Endodermal cell (in vitro differentiated cells): ENCODE results near the gene TFF1. TPM values are rescaled to one million over a fixed set of nuclear protein-coding genes. Genes with fewer than 3 reads are reported as not detected.

Experiments
- DNase-seq: peaks from one replicate; pipeline ENCODE4 v3.0.0-alpha.2; 2017
- H3K27ac ChIP-seq: 2 replicates; pipeline ENCODE4 v1.5.1; 2013; ENCODE audit warnings: mild to moderate bottlenecking, low read depth, low read length, moderate library complexity
- H3K27me3 ChIP-seq: 2 replicates; pipeline ENCODE4 v1.6.1; 2013; ENCODE audit warnings: mild to moderate bottlenecking, low read length, moderate library complexity; ENCODE audit not compliant: insufficient read depth, control insufficient read depth, poor library complexity, severe bottlenecking
- H3K36me3 ChIP-seq: 2 replicates; pipeline ENCODE4 v1.7.0; 2013; ENCODE audit warnings: mild to moderate bottlenecking, low read length, moderate library complexity; ENCODE audit not compliant: control insufficient read depth, insufficient read depth
- H3K4me1 ChIP-seq: one replicate; pipeline ENCODE4 v1.7.0; 2013; ENCODE audit warnings: low read length; ENCODE audit not compliant: control insufficient read depth, insufficient read depth
- H3K4me3 ChIP-seq: 2 replicates; pipeline ENCODE4 v1.5.1; 2013; ENCODE audit warnings: mild to moderate bottlenecking, low read length, moderate library complexity
- H3K9ac ChIP-seq: 2 replicates; pipeline ENCODE4 v1.6.1; 2013; ENCODE audit warnings: mild to moderate bottlenecking, low read length, moderate library complexity; ENCODE audit not compliant: poor library complexity, severe bottlenecking; ENCODE audit errors: extremely low read depth
- H3K9me3 ChIP-seq: 2 replicates; pipeline ENCODE4 v1.6.1; 2013; ENCODE audit warnings: mild to moderate bottlenecking, low read length, moderate library complexity; ENCODE audit not compliant: control insufficient read depth
- H3K27ac Mint-ChIP-seq: 2 replicates; pipeline ENCODE4 v1.8.0; 2020; ENCODE audit warnings: mixed read lengths
- H3K27me3 Mint-ChIP-seq: 2 replicates; pipeline ENCODE4 v1.8.0; 2021; ENCODE audit warnings: mild to moderate bottlenecking, mixed read lengths; ENCODE audit not compliant: insufficient read depth
- H3K36me3 Mint-ChIP-seq: 2 replicates; pipeline ENCODE4 v1.8.0; 2020; ENCODE audit warnings: low read depth, mixed read lengths
- H3K4me1 Mint-ChIP-seq: 2 replicates; pipeline ENCODE4 v1.8.0; 2020; ENCODE audit warnings: mixed read lengths
- H3K4me3 Mint-ChIP-seq: 2 replicates; pipeline ENCODE4 v1.8.0; 2020; ENCODE audit warnings: mild to moderate bottlenecking, moderate library complexity, mixed read lengths
- H3K9me3 Mint-ChIP-seq: 2 replicates; pipeline ENCODE4 v1.8.0; 2020; ENCODE audit warnings: mild to moderate bottlenecking, mixed read lengths
- CTCF ChIP-seq: fragments of 200-600 bp; sonication (generic); conservative IDR thresholded peaks from 2 replicates; pipeline ENCODE4 v1.5.0; 2021; ENCODE audit warnings: antibody characterized with exemption, mild to moderate bottlenecking
- WGBS, 2 experiments: methylation state at CpG; one replicate each; pipeline versions ENCODE4 v1.1.5 to v1.1.7; 2013; ENCODE audit warnings: missing lambda C conversion rate in 2 of 2, mixed read lengths in 1 of 2; ENCODE audit not compliant: insufficient coverage in 1 of 2, insufficient read length in 1 of 2; 5-methylcytosine and 5-hydroxymethylcytosine counted together
- total RNA-seq, 2 donors: library from RNA; stranded (reverse); fragmentation: NEBNext Ultra II Directional in 1 of 2; extraction: Animal tissue kit (Norgen Biotek cat#: 25700) in 1 of 2; gene quantifications; 2 replicates in 1 of 2; 3 replicates in 1 of 2; pipeline ENCODE4 v1.2.1, GENCODE V29; 2021

TFF1 gene
- total RNA-seq, 2 donors from 2014 or later, result 1.6 to 3.7 TPM

GRCh38 chr21:42390696-42391095 lies 24.4 kb upstream of the TFF1 start:
- WGBS, 2 experiments, result 96 to 100% methylated on average over 1 to 2 of the region's 2 CpGs
- H3K9ac ChIP-seq, result no peak overlapping the region
- no peak for DNase-seq
- H3K36me3 ChIP-seq, result no peaks in the 10 kb centered on the region
- Mint-ChIP-seq H3K4me1 (peaks cover 9% of the 10 kb centered on the region), H3K9me3 (no peaks in the 10 kb centered on the region), H3K27ac (no peak overlapping the region), H3K27me3 (peaks cover under 1% of the 10 kb centered on the region), H3K4me3 (no peak overlapping the region), H3K36me3 (no peaks in the 10 kb centered on the region)
- no peak for TF ChIP-seq CTCF
- H3K27ac ChIP-seq, result no peak overlapping the region
- no peaks in the 10 kb centered on the region for H3K27me3 ChIP-seq
- no peaks in the 10 kb centered on the region for H3K9me3 ChIP-seq
- no peaks in the 10 kb centered on the region for H3K4me1 ChIP-seq
- no peak overlapping the region for H3K4me3 ChIP-seq

- H3K27me3 Mint-ChIP-seq, result peaks cover 2% of the 10 kb centered on the region
- H3K27ac Mint-ChIP-seq, result no peak overlapping the region
- 75 to 82% methylated on average over 4 to 5 of the region's 5 CpGs for WGBS, 2 experiments
- H3K36me3 Mint-ChIP-seq, result no peaks in the 10 kb centered on the region
- H3K27me3 ChIP-seq, result no peaks in the 10 kb centered on the region
- H3K9me3 Mint-ChIP-seq, result no peaks in the 10 kb centered on the region
- no peaks in the 10 kb centered on the region for H3K4me1 ChIP-seq
- H3K36me3 ChIP-seq, result no peaks in the 10 kb centered on the region
- DNase-seq, result no peak
- H3K4me1 Mint-ChIP-seq, result peaks cover 9% of the 10 kb centered on the region
- no peak overlapping the region for H3K4me3 Mint-ChIP-seq
- no peak overlapping the region for H3K9ac ChIP-seq
- no peaks in the 10 kb centered on the region for H3K9me3 ChIP-seq
- H3K4me3 ChIP-seq, result no peak overlapping the region
- TF ChIP-seq CTCF, result no peak
- H3K27ac ChIP-seq, result no peak overlapping the region
These were observed 23.9 kb upstream of the TFF1 start for GRCh38 chr21:42390193-42390592.

GRCh38 chr21:42389449-42389835 lies 23.1 kb upstream of the TFF1 start:
- H3K27ac Mint-ChIP-seq, result no peak overlapping the region
- H3K4me1 Mint-ChIP-seq, result peaks cover 9% of the 10 kb centered on the region
- no peak for TF ChIP-seq CTCF
- Histone ChIP-seq H3K4me3 (no peak overlapping the region), H3K27me3 (no peaks in the 10 kb centered on the region), H3K4me1 (no peaks in the 10 kb centered on the region), H3K36me3 (no peaks in the 10 kb centered on the region), H3K9me3 (no peaks in the 10 kb centered on the region), H3K27ac (no peak overlapping the region), H3K9ac (no peak overlapping the region)
- DNase-seq, result no peak
- no peak overlapping the region for H3K4me3 Mint-ChIP-seq
- H3K9me3 Mint-ChIP-seq, result no peaks in the 10 kb centered on the region
- 73 to 83% methylated on average over 3 to 6 of the region's 6 CpGs for WGBS, 2 experiments
- H3K36me3 Mint-ChIP-seq, result no peaks in the 10 kb centered on the region
- H3K27me3 Mint-ChIP-seq, result peaks cover 4% of the 10 kb centered on the region
